NCI-H2196 (cell line): ENCODE data around the gene MTPN.
A peak's percentile ranks its signal among the peaks of the same experiment; 100 is the strongest.

Experiments
- DNase-seq: peaks from one replicate; lab custom pipeline; 2025; ENCODE audit not compliant: unreplicated experiment; lab: John Stamatoyannopoulos, UW

The MTPN gene

DNA sequence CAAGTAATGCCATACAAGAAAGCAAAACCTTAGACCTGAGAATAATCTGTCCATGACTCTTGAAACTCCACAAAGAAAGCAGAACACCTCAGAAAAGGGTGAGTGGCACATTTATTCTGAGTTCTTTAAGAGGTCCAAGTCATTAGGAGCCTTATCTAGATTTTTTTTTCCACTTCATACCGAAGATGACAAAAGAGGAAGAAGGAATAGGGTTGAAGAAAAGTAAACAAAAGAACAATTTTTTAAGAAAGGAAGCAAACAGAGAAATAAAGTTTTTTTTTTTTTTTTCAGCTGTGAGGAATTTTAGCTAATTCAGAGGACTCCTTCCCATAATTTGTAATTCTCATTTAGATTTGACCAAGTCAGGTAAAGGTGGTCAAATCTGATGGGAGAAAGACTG lies 13.1 kb upstream of the MTPN start:
- DNase-seq = no peak

DNA sequence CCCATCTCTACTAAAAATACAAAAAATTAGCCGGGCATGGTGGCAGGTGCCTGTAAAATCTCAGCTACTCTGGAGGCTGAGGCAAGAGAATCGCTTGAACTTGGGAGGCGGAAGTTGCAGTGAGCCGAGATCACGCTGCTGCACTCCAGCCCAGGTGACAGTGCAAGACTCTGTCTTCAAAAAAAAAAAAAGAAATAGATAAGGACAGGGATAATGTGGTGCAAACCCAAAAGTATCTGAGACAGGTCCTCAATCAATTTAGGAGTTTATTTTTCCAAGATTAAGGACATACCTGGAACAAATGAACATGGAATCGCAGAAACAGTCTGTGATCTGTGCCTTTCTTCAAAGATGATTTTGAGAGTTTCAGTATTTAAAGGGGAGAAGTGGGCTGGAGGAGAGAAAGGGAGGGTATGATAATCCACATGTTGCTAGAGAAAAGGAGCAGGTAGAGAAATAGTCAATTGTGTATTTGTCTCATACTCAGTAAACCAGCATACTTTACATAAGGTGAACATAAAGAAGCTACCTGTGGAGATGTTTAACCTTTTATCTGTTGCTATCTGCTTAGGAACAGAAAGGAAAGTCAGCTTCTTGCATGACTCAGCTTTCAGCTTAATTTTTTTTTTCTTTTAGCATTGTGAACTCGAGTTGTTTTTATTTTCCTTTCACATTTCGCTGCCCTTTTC lies 4.9 kb upstream of the MTPN start:
- no peak for DNase-seq

DNA sequence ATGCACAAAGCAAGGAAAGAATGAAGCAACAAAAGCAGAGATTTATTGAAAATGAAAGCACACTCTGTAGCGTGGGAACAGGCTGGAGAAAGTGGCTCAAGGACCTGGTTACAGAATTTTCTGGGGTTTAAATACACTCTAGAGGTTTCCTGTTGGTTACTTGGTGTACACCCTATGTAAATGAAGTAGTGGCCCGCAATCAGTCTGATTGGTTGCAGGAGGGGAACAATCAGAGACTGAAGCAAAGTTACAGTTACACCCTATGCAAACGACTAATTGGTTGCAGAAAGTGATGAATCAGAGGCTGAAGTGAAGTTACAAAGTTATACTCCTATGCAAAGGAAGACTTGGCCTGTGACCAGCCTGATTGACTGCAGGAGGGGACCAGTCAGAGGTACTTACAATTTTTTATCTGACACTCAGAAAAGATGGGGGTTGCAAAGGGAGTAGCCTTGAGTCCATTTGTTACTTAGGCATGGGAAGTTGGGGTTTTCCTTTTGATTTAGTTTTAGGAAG lies 3.6 kb upstream of the MTPN start:
- DNase-seq = no peak

DNA sequence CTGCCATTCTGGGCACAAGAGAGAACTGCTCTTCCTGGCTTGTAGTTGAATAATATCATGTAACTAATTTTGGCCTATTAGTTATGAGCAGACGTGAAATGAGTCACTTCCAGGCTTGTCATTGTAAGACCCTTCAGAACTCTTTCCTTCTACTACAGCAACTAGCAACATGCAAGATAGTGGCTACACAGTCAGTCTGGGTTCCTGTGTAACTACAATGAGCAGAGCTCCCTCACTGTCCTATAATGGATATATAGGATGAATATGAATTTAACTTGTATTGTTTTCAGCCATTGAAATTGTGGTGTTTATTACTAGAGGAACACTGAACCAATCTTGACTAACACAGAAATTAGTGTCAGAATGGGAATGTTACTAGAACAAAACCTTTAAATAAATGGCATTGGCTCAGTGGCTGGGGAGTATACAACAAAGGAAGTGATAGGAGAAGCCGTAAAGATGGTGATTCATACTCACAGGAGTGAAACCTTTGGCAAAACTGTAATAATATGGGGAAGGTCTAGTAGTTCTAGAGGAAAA lies 2.9 kb upstream of the MTPN start:
- DNase-seq = no peak

DNA sequence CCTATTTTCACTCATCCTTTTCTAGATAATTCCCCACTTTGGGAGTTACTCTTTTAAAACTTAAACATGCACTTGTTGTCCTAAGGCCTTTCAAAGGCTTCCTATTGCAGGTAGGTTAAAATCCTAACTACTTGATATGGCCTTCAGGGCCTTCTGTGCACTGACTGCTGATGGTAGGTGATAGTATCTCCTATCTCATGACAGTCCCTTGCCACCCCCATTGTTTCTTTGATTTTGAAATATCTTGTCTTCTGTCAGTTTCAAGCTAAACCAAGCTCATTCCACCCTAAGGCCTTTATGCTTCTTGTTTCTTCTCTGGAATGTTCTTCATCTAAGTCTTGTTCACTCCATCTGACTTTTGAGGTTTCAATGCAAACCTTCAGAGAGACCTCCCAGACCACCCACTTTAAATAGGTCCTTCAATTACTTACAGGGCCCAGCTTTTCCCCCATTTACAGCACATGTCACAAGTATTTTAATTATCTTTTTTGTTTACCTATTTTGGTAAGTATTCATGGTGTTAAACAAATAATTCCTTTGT lies 2.4 kb upstream of the MTPN start:
- no peak for DNase-seq

DNA sequence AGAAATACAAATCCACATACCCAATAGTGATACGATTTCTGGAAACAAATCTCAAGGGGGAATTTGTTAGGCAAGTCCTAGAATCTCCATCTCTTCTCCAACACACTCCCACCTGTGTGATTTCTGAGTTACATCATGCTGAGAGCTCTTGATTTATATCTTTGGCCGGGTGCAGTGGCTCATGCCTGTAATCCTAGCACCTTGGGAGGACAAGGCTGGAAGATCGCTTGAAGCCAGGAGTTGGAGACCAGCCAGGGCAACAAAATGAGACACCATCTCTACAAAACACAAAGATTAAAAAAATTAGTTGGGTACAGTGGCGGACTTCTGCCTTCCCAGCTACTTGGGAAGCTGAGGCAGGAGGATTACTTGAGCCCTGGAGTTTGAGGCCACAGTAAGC lies 1.5 kb upstream of the MTPN start:
- no peak for DNase-seq

GRCh38 chr7:135977742-135978066 lies 545 bp upstream of the MTPN start:
- DNase-seq = no peak

GRCh38 chr7:135976312-135977006 lies 700 bp downstream of the MTPN start:
- DNase-seq = peak; percentile 20

GRCh38 chr7:135975166-135975565 lies 2.0 kb downstream of the MTPN start:
- no peak for DNase-seq

- DNase-seq = no peak
Measured at GRCh38 chr7:135974667-135975066, 2.5 kb downstream of the MTPN start.

DNA sequence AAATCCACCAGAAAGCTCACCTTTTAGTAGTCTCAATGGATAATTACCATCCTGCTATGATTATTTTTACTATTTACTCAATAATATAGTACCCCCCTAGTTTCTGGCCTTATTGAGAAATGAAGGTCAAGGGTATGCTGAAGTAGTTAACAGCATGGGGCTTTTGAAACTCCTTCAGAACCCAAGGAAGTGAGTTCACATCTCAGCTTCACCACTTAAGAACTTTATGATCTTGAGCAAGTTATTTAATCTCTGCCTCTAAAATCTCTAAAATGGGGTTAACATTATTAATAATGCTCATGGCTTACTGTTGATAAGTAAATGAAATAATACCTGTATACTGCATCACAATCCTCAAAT lies 5.8 kb downstream of the MTPN start:
- no peak for DNase-seq

GRCh38 chr7:135970682-135971365 lies 6.3 kb downstream of the MTPN start:
- DNase-seq = no peak

GRCh38 chr7:135970045-135970444 lies 7.1 kb downstream of the MTPN start:
- DNase-seq = no peak

DNA sequence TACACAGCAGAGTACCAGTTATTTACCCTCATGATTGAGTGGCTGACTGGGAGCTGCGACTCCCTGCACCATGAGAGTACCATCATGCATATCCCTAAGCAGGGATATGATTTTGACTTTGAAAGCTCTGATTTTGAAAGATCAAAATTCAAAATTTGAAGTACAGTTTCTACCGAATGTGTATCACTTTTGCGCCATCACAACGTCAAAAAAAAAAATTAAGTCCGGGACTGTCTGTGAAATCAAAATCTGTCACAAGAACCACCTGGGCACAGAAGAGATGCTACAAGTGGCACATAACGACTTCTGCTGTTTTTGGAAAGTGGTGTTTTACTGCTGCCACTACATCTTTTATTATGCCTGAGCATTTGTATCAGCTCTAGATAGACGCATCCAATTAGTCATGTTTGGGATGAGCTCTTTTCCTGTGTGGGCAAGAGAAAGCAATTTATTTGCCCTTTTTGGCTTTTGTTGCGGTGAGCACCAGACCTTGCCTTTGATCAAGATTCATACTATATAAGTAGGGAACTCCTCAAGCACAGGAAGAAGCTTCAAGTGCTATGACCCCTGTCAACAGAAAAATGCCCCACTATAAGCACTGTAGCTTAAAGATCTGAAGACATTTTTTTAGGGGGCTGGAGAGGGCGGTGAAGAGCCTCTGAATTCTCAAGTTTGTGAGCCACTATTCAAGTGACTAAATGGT lies 10.7 kb downstream of the MTPN start:
- DNase-seq = no peak

GRCh38 chr7:135965602-135966001 lies 11.6 kb downstream of the MTPN start:
- no peak for DNase-seq

DNA sequence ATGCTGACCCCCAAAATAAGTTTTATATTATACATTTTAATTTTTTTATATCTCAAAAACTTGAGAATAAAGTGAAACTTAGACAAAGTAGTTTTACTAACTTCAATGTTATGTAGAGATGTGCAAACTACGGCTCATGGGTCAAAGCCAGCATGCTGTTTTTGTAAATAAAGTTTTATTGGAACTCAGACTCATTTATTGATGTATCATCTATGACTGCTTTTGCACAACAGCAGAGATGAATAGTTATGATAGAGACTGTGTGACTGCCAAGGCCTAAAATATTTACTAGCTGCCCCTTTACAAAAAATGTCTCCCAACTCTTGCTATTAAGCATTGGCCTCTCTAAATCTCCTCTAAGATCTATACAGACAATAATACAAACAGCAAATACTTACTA lies 12.4 kb downstream of the MTPN start:
- no peak for DNase-seq

DNA sequence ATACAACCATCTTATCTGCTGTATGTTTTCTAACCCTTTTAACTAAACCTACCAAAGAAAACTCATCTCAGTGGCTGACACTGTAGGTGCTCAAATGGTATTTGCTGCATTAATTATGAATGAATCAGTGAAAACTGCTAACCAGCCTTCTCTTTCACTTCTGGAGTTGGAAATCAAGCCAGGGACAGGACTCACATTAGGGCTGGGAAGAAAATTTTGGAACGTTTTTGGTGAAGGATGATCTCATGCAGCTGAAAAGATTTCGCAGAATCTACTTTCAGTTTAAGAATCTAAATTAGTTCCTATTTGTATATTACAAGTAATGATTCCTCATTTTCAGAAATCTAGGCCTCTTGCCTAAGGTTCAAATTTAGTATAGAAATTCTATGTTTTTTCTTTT lies 12.9 kb downstream of the MTPN start:
- no peak for DNase-seq

GRCh38 chr7:135962802-135963201 lies 14.4 kb downstream of the MTPN start:
- DNase-seq = no peak

DNA sequence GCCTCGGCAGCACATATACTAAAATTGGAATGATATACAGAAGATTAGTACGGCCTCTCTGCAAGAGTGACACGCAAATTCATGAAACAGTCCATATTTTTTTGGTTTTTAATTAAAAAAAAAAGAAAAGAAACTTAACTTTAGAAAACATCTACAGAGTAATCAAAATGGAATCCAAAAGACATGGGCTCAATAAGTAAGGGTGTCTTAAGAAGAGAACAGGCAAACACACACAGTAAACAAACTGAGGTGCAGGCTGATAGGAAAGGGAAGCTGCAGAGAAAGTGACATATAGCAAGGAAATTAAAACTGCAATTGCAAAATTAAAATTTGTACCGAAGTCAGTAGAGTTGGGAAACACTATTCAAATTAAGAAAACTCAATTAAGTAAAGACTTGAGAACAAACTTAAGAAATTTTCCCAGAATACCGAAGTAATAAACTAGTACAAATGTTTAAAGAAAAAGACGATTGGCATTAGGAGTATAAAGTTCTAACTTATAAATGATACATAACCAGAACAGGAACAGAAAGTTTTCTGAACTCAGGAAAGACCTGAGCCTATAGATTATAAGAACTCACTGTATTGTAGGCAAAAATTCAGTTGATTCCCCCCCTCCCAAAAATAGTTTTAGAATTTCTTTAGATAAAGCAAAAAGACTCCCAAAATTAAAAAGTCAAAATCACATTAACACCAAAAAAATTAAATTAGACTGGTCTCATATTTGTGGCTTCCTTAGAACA lies 16.3 kb downstream of the MTPN start:
- DNase-seq = no peak

GRCh38 chr7:135959646-135960363 lies 17.4 kb downstream of the MTPN start:
- no peak for DNase-seq
